Measurements from ENCODE around the gene THRB. TPM values are rescaled to one million over a fixed set of nuclear protein-coding genes. Genes with fewer than 3 reads are reported as not detected.

THRB gene
- total RNA-seq, 1 donor from 2014 or later = 0.56 TPM

DNA sequence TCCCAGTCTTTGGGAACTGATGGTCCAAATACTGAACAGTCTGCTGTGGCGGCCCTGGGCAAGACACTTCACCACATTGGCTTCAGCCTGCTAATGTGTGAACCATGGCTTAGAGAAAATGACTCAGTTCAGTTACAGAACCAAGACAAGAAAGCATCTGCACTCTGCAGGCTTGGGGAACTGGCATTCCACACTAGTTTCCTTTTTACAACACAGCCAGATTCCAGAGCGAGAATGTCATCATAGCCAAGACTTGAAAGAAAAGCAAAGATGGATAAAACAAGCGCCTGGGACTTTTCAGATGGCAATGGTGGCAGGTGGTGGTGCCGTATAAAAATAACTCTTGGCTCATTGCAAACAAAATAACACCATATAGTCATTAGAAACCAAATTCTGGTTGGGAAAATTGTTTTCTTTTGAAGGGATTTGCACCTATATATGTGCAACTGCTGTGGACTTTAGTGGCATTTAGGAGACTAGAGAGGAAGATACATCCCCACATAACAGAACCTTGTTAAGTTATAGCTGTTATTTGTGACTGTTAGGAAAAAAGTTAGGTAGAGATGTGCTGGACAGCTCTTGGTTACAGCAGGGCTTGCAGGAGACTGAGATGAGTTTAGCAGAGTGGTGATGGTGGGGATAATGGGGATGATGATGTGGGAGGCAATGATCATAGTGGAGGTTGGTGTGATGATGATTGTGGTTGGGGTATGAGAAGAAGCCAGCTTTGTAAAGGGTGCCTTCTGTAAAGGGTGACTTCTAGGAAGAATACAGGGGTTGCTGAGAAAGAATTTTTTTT lies 273.6 kb downstream of the THRB start:
- Mint-ChIP-seq H3K9me3 (ENCODE audit: unreplicated experiment) (no peaks in the 10 kb centered on the region), H3K36me3 (ENCODE audit: unreplicated experiment) (no peaks in the 10 kb centered on the region), H3K4me3 (ENCODE audit: unreplicated experiment) (no peak overlapping the region), H3K4me1 (ENCODE audit: low read depth, unreplicated experiment) (no peaks in the 10 kb centered on the region), H3K27me3 (ENCODE audit: unreplicated experiment) (no peaks in the 10 kb centered on the region), H3K27ac (ENCODE audit: unreplicated experiment) (no peak overlapping the region)
- TF ChIP-seq, protein P1, sequence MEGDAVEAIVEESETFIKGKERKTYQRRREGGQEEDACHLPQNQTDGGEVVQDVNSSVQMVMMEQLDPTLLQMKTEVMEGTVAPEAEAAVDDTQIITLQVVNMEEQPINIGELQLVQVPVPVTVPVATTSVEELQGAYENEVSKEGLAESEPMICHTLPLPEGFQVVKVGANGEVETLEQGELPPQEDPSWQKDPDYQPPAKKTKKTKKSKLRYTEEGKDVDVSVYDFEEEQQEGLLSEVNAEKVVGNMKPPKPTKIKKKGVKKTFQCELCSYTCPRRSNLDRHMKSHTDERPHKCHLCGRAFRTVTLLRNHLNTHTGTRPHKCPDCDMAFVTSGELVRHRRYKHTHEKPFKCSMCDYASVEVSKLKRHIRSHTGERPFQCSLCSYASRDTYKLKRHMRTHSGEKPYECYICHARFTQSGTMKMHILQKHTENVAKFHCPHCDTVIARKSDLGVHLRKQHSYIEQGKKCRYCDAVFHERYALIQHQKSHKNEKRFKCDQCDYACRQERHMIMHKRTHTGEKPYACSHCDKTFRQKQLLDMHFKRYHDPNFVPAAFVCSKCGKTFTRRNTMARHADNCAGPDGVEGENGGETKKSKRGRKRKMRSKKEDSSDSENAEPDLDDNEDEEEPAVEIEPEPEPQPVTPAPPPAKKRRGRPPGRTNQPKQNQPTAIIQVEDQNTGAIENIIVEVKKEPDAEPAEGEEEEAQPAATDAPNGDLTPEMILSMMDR (IDR thresholded peaks at IDR 0.05; ENCODE audit: partially characterized antibody, unreplicated experiment) = no peak
- DNase-seq = no peak

DNA sequence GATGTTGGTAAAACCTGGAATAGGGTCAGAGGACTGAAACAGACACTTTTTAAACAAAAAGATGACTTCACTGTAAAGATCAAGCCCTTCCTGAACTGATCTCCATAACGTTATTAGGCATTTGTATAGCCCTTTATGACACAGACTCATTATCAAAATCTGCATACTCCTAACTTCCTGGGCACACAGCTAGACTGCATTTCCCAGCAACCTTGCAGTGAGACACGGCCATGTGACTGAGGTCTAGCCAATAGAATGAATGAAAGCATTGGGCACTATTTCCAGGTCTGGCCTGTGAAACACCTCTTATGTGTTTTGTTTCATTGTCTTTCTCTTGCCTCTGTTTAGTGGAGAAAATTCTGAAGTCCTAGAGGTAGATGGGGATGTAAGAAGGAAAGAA lies 279.1 kb downstream of the THRB start:
- no peak overlapping the region for H3K27ac Mint-ChIP-seq (ENCODE audit: unreplicated experiment)
- no peaks in the 10 kb centered on the region for H3K9me3 Mint-ChIP-seq (ENCODE audit: unreplicated experiment)
- no peaks in the 10 kb centered on the region for H3K36me3 Mint-ChIP-seq (ENCODE audit: unreplicated experiment)
- TF ChIP-seq, protein P1 (IDR thresholded peaks at IDR 0.05; ENCODE audit: partially characterized antibody, unreplicated experiment) = no peak
- no peaks in the 10 kb centered on the region for H3K4me1 Mint-ChIP-seq (ENCODE audit: low read depth, unreplicated experiment)
- no peak for DNase-seq
- H3K27me3 Mint-ChIP-seq (ENCODE audit: unreplicated experiment) = peaks cover 2% of the 10 kb centered on the region
- H3K4me3 Mint-ChIP-seq (ENCODE audit: unreplicated experiment) = no peak overlapping the region

DNA sequence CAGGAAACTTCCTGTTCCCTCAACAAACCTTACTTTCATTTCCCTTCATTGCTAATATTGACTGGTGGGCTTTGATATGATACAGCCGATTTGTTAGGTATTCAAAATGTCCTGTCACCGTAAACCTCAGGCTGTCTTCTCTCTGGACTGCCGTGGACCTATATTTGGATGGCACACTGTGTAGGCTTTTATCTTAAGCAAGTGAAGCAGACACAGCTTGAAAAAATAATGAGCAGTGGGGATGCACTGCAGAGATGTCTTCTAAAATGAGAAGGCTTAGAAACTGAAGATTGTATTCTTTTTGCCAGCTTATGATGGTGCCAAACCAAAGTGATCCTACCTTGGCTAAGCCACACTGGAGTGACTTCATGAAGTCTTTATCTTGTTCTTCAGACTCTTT lies 283.3 kb downstream of the THRB start:
- Mint-ChIP-seq H3K4me3 (ENCODE audit: unreplicated experiment) (no peak overlapping the region), H3K9me3 (ENCODE audit: unreplicated experiment) (no peaks in the 10 kb centered on the region), H3K36me3 (ENCODE audit: unreplicated experiment) (no peaks in the 10 kb centered on the region), H3K27ac (ENCODE audit: unreplicated experiment) (no peak overlapping the region), H3K4me1 (ENCODE audit: low read depth, unreplicated experiment) (no peaks in the 10 kb centered on the region), H3K27me3 (ENCODE audit: unreplicated experiment) (peaks cover 2% of the 10 kb centered on the region)
- TF ChIP-seq, protein P1 (IDR thresholded peaks at IDR 0.05; ENCODE audit: partially characterized antibody, unreplicated experiment) = no peak
- DNase-seq = no peak

GRCh38 chr3:24202071-24202470 lies 292.6 kb downstream of the THRB start:
- Mint-ChIP-seq H3K27ac (ENCODE audit: unreplicated experiment) (no peak overlapping the region), H3K36me3 (ENCODE audit: unreplicated experiment) (no peaks in the 10 kb centered on the region), H3K9me3 (ENCODE audit: unreplicated experiment) (peaks cover 3% of the 10 kb centered on the region), H3K27me3 (ENCODE audit: unreplicated experiment) (no peaks in the 10 kb centered on the region), H3K4me3 (ENCODE audit: unreplicated experiment) (no peak overlapping the region), H3K4me1 (ENCODE audit: low read depth, unreplicated experiment) (no peaks in the 10 kb centered on the region)
- TF ChIP-seq, protein P1 (IDR thresholded peaks at IDR 0.05; ENCODE audit: partially characterized antibody, unreplicated experiment) = no peak
- DNase-seq = no peak

- Mint-ChIP-seq H3K36me3 (ENCODE audit: unreplicated experiment) (no peaks in the 10 kb centered on the region), H3K9me3 (ENCODE audit: unreplicated experiment) (peaks cover 3% of the 10 kb centered on the region), H3K4me3 (ENCODE audit: unreplicated experiment) (no peak overlapping the region), H3K27ac (ENCODE audit: unreplicated experiment) (no peak overlapping the region), H3K4me1 (ENCODE audit: low read depth, unreplicated experiment) (no peaks in the 10 kb centered on the region), H3K27me3 (ENCODE audit: unreplicated experiment) (no peaks in the 10 kb centered on the region)
- TF ChIP-seq, protein P1 (IDR thresholded peaks at IDR 0.05; ENCODE audit: partially characterized antibody, unreplicated experiment) = no peak
- no peak for DNase-seq
Observed at GRCh38 chr3:24201301-24201700, 293.3 kb downstream of the THRB start.

Data from glutamatergic neuron (in vitro differentiated cells).